IMR-90 (cell line): ENCODE data around the gene BRIP1. TPM values are rescaled to one million over a fixed set of nuclear protein-coding genes. Genes with fewer than 3 reads are reported as not detected.

Source experiments
- ATAC-seq: fragments of 200-7000 bp; cut with Tn5 transposase; 2 replicates; pipeline ENCODE4 v1.9.1; 2020; ENCODE audit warnings: low read depth, mild to moderate bottlenecking, moderate library complexity
- BruUV-seq: library from RNA; stranded (reverse); fragments of 400-500 nt; replicated peaks from 2 replicates; lab custom pipeline; 2021; lab: Mats Ljungman, UMichigan
- CTCF ChIA-PET: fragments of 300-600 bp; formaldehyde crosslinking; extraction: SDS; loops from one replicate; lab custom pipeline; 2021; ENCODE audit warnings: antibody characterized with exemption; lab: Yijun Ruan, JAX
- POLR2A ChIA-PET: fragments of 300-600 bp; sonication (Branson Sonifier 250); formaldehyde crosslinking; loops from one replicate; lab custom pipeline; 2022; ENCODE audit warnings: antibody characterized with exemption; ENCODE audit not compliant: unreplicated experiment; lab: Charles Lee
- DNase-seq: peaks from one replicate; pipeline ENCODE4 v3.0.0; 2013
- H2AFZ ChIP-seq: replicated peaks from 2 replicates; pipeline ENCODE3; 2013; ENCODE audit warnings: low read length, mild to moderate bottlenecking; ENCODE audit not compliant: poor library complexity
- H2AK5ac ChIP-seq: 2 replicates; pipeline ENCODE4 v1.6.1; 2013; ENCODE audit warnings: low read depth, low read length, inconsistent platforms
- H2AK9ac ChIP-seq: replicated peaks from 2 replicates; pipeline ENCODE3; 2013; ENCODE audit warnings: mild to moderate bottlenecking, low read depth, low read length, moderate library complexity; ENCODE audit not compliant: poor library complexity
- H2BK120ac ChIP-seq: 2 replicates; pipeline ENCODE4 v1.6.1; 2013; ENCODE audit warnings: low read depth, low read length, inconsistent platforms
- H2BK15ac ChIP-seq: 3 replicates; pipeline ENCODE4 v1.6.1; 2013; ENCODE audit warnings: low read depth, low read length, inconsistent platforms
- H2BK20ac ChIP-seq: 2 replicates; pipeline ENCODE4 v1.6.1; 2013; ENCODE audit warnings: low read depth, mild to moderate bottlenecking, inconsistent platforms, low read length, moderate library complexity
- H2BK5ac ChIP-seq: 2 replicates; pipeline ENCODE4 v1.6.1; 2013; ENCODE audit warnings: mild to moderate bottlenecking, low read depth, low read length, inconsistent platforms; ENCODE audit not compliant: poor library complexity, severe bottlenecking
- H3K14ac ChIP-seq: replicated peaks from 2 replicates; pipeline ENCODE4 v1.6.1; 2013; ENCODE audit warnings: low read depth, low read length, inconsistent platforms
- H3K18ac ChIP-seq: 2 replicates; pipeline ENCODE4 v1.6.1; 2013; ENCODE audit warnings: low read depth, low read length, control low read depth
- H3K23ac ChIP-seq: 2 replicates; pipeline ENCODE4 v1.6.1; 2013; ENCODE audit warnings: low read depth, low read length, inconsistent platforms
- H3K27ac ChIP-seq: 2 replicates; pipeline ENCODE4 v1.5.1; 2013; ENCODE audit warnings: mild to moderate bottlenecking, control low read depth, low read length; ENCODE audit not compliant: insufficient read depth
- H3K27me3 ChIP-seq: 2 replicates; pipeline ENCODE4 v1.6.1; 2013; ENCODE audit warnings: low read length; ENCODE audit not compliant: control insufficient read depth, insufficient read depth
- H3K36me3 ChIP-seq: 2 replicates; pipeline ENCODE4 v1.6.1; 2013; ENCODE audit warnings: low read length, mixed read lengths; ENCODE audit not compliant: control insufficient read depth, insufficient read depth
- H3K4ac ChIP-seq: 2 replicates; pipeline ENCODE4 v1.6.1; 2013; ENCODE audit warnings: low read depth, low read length, inconsistent platforms
- H3K4me1 ChIP-seq: 2 replicates; pipeline ENCODE4 v1.6.1; 2013; ENCODE audit warnings: low read length, mixed read lengths; ENCODE audit not compliant: control insufficient read depth, insufficient read depth
- H3K4me2 ChIP-seq: 2 replicates; pipeline ENCODE4 v1.6.1; 2013; ENCODE audit warnings: low read depth, mild to moderate bottlenecking, control low read depth, low read length, moderate library complexity
- H3K4me3 ChIP-seq: 2 replicates; pipeline ENCODE4 v1.5.1; 2013; ENCODE audit warnings: low read depth, mild to moderate bottlenecking, control low read depth, low read length, moderate library complexity; ENCODE audit not compliant: insufficient read depth
- H3K56ac ChIP-seq: 2 replicates; pipeline ENCODE4 v1.6.1; 2013; ENCODE audit warnings: low read length, inconsistent platforms; ENCODE audit not compliant: insufficient read depth; ENCODE audit errors: extremely low read depth
- H3K79me1 ChIP-seq, 2 experiments: 2 replicates each; pipeline ENCODE4 v1.6.1; 2013; ENCODE audit warnings: low read length in 2 of 2, inconsistent platforms in 1 of 2, low read depth in 1 of 2
- H3K9ac ChIP-seq: 2 replicates; pipeline ENCODE4 v1.6.1; 2013; ENCODE audit warnings: low read depth, low read length, control low read depth
- H3K9me1 ChIP-seq: 2 replicates; pipeline ENCODE4 v1.6.1; 2013; ENCODE audit warnings: low read length, inconsistent platforms; ENCODE audit not compliant: insufficient read depth
- H3K9me3 ChIP-seq: 2 replicates; pipeline ENCODE4 v1.6.1; 2013; ENCODE audit warnings: low read length; ENCODE audit not compliant: control insufficient read depth, insufficient read depth
- H4K20me1 ChIP-seq: 2 replicates; pipeline ENCODE4 v1.6.1; 2013; ENCODE audit warnings: low read length, inconsistent platforms; ENCODE audit not compliant: insufficient read depth
- H4K5ac ChIP-seq: 2 replicates; pipeline ENCODE4 v1.6.1; 2013; ENCODE audit warnings: mild to moderate bottlenecking, low read depth, low read length, control low read depth
- H4K8ac ChIP-seq, 2 experiments: 2 replicates each; pipeline ENCODE4 v1.6.1; 2013; ENCODE audit warnings: low read depth in 2 of 2, low read length in 2 of 2, control low read depth in 1 of 2, inconsistent platforms in 1 of 2
- H4K91ac ChIP-seq: 2 replicates; pipeline ENCODE4 v1.6.1; 2013; ENCODE audit warnings: low read depth, low read length, inconsistent platforms; ENCODE audit not compliant: insufficient read depth
- CHD1 ChIP-seq: IDR thresholded peaks from 2 replicates; pipeline ENCODE4 v1.6.1; 2012; ENCODE audit warnings: low read depth, low read length, improper control_type of control experiment
- MXI1 ChIP-seq: IDR thresholded peaks from 2 replicates; pipeline ENCODE4 v1.6.1; 2012; ENCODE audit warnings: low read depth, mild to moderate bottlenecking, low read length, moderate library complexity, borderline replicate concordance
- POLR2A ChIP-seq: IDR thresholded peaks from 2 replicates; pipeline ENCODE4 v1.6.1; 2012; ENCODE audit warnings: mild to moderate bottlenecking, low read depth, low read length
- RAD21 ChIP-seq: IDR thresholded peaks from 2 replicates; pipeline ENCODE4 v1.6.1; 2012; ENCODE audit warnings: low read length, improper control_type of control experiment
- RFX5 ChIP-seq: IDR thresholded peaks from 2 replicates; pipeline ENCODE4 v1.8.0; 2012; ENCODE audit warnings: low read depth, mild to moderate bottlenecking, low read length, moderate library complexity
- SMC3 ChIP-seq: fragments of 150-350 bp; IDR thresholded peaks from 2 replicates; pipeline ENCODE4 v1.6.1; 2016; ENCODE audit warnings: low read depth, mild to moderate bottlenecking, antibody characterized with exemption, low read length, moderate library complexity
- WGBS, 2 experiments: methylation state at CpG; one replicate each; pipeline versions ENCODE4 v1.1.5 to v1.1.7; 2013; ENCODE audit warnings: missing lambda C conversion rate in 2 of 2; ENCODE audit not compliant: insufficient read length in 1 of 2; ENCODE audit errors: extremely low coverage in 2 of 2; 5-methylcytosine and 5-hydroxymethylcytosine counted together
- dilution Hi-C: fragments of 300-500 bp; cut with HindIII; formaldehyde crosslinking; loops from one replicate; pipeline ENCODE4 v1.14.3; 2018; ENCODE audit warnings: low sequenced_read_pairs; ENCODE audit not compliant: unreplicated experiment
- in situ Hi-C: fragments of 300-500 bp; cut with MboI; formaldehyde crosslinking; loops from 3 replicates; pipeline ENCODE4 v1.14.3; 2019; ENCODE audit warnings: low sequenced_read_pairs, inconsistent platforms, mixed read lengths
- intact Hi-C: fragments of 100-400 bp; cut with micrococcal nuclease; formaldehyde crosslinking; loops from 2 replicates; pipeline ENCODE4 v1.10.0; 2022
- polyA plus RNA-seq, 3 experiments: library from polyadenylated mRNA; depleted of rRNA; stranded (reverse); fragments of >200 nt; gene quantifications; 2 replicates each; pipeline ENCODE4 v1.2.3, GENCODE V29; 2012; ENCODE audit warnings: low replicate concordance in 1 of 3
- total RNA-seq: library from RNA; depleted of rRNA; stranded (reverse); fragments of >200 nt; gene quantifications from 2 replicates; pipeline ENCODE4 v1.2.3, GENCODE V29; 2012

BRIP1 gene
- total and polyA plus RNA-seq, 2 of the 4 experiments (the other 2 are of a cell fraction), result 6.1 to 19.7 TPM

DNA sequence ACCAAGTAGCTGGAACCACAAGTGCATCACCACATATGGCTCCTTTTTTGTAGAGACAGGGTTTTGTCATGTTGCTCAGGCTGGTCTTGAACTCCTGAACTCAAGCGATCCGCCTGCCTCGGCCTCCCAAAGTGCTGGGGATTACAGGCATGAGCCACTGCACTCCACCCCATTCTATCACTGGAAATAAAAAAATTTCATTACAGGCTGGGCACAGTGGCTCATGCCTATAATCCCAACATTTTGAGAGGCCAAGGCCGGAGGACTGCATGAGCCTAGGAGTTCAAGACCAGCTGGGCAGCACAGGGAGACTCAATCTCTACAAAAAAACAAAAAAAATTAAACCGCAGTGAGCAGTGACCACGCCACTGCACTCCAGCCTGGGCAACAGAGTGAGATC, 60.1 kb downstream of the BRIP1 start:
- H3K4me2 ChIP-seq, result no peak overlapping the region
- dilution Hi-C loops (no loop called here), intact Hi-C loops (no loop called here), in situ Hi-C loops (no loop called here)
- no peak overlapping the region for H4K91ac ChIP-seq
- H3K23ac ChIP-seq, result no peak overlapping the region
- no peak overlapping the region for H2BK120ac ChIP-seq
- H3K18ac ChIP-seq, result no peak overlapping the region
- no peak overlapping the region for H3K56ac ChIP-seq
- no peaks in the 10 kb centered on the region for H3K27me3 ChIP-seq
- CTCF ChIA-PET, result no interaction called here
- H4K20me1 ChIP-seq, result no peaks in the 10 kb centered on the region
- H2BK15ac ChIP-seq, result no peak overlapping the region
- no CpG with 5 or more reads among the region's 6 CpGs for WGBS, 2 experiments
- H3K9me1 ChIP-seq, result peaks cover 6% of the 10 kb centered on the region
- POLR2A ChIA-PET, result no interaction called here
- no peak overlapping the region for H3K27ac ChIP-seq
- peaks cover 3% of the 10 kb centered on the region; the same call in 1 of the 2 replicates for H3K4me1 ChIP-seq
- no peak overlapping the region; the same call in 1 of the 2 replicates for H2AK5ac ChIP-seq
- H4K8ac ChIP-seq, result no peak overlapping the region
- no peak overlapping the region for H4K5ac ChIP-seq
- H3K9me3 ChIP-seq, result no peaks in the 10 kb centered on the region
- no peak overlapping the region; the same call in 1 of the 2 replicates for H3K4ac ChIP-seq
- no peak for ATAC-seq
- H3K79me1 ChIP-seq, result peaks cover 6 to 24% of the 10 kb centered on the region in 2 experiments; a peak in 2 of 4 replicates
- H3K14ac ChIP-seq, result no peak overlapping the region
- no peak for DNase-seq
- H2BK20ac ChIP-seq, result no peak overlapping the region
- H2BK5ac ChIP-seq, result peak overlapping the region; percentile 19
- H2AFZ ChIP-seq, result no peak overlapping the region
- H3K36me3 ChIP-seq, result peaks cover 1% of the 10 kb centered on the region; the same call in 1 of the 2 replicates
- no peak overlapping the region for H3K9ac ChIP-seq
- no peak overlapping the region for H2AK9ac ChIP-seq
- BruUV-seq, result no TSS peak
- TF ChIP-seq POLR2A (no peak), MXI1 (no peak), RFX5 (no peak), CHD1 (no peak), SMC3 (no peak), RAD21 (no peak)
- H3K4me3 ChIP-seq, result no peak overlapping the region
